LNCAP (cell line): Measurements from ENCODE around the gene DNM2.

ENCODE experiments used
- CTCF ChIP-seq: fragments of 450-650 bp; IDR thresholded peaks from 2 replicates; pipeline ENCODE4 v1.5.1; 2017; ENCODE audit warnings: mild to moderate bottlenecking

The DNM2 gene

DNA sequence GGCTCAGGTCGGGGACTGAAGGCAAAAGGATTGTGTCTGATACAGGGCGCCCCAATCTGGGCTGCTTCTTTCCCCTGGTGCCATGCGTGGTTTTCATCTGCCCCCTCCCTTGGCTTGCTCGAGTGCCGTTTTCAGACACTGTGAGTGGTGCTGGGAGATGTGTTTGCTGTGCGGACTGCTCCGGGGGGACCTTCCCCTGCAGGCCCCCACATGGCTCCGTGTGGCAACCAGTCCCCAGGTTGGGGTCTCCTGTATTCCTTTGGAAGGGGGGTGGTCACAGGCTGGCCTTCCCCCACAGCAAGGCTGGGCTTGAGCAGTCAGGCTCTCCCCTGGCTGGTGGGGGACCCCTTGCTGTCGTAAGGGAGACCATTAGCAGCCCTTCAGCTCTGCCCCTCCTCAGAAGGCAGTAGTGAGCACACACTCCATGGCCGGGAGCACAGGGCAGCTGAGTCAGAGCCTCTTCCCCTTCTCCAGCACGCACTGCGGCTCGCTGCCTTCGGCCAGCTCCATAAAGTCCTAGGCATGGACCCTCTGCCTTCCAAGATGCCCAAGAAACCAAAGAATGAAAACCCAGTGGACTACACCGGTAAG lies 37.2 kb upstream of the DNM2 start:
- TF ChIP-seq CTCF = no peak

GRCh38 chr19:10681658-10682057 lies 36.2 kb upstream of the DNM2 start:
- no peak for TF ChIP-seq CTCF

GRCh38 chr19:10682397-10683063 lies 35.3 kb upstream of the DNM2 start:
- TF ChIP-seq CTCF = no peak

DNA sequence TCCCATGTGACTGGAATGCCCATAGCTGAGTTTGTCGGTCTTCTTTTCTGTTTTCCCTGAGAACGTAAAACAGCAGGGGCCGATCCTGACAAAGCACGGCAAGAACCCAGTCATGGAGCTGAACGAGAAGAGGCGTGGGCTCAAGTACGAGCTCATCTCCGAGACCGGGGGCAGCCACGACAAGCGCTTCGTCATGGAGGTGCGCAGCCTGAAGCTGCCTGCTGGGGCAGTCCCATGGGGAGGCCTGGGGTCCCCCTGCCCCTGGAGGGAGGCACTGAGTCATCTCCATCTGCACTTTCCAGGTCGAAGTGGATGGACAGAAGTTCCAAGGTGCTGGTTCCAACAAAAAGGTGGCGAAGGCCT lies 34.8 kb upstream of the DNM2 start:
- no peak for TF ChIP-seq CTCF

DNA sequence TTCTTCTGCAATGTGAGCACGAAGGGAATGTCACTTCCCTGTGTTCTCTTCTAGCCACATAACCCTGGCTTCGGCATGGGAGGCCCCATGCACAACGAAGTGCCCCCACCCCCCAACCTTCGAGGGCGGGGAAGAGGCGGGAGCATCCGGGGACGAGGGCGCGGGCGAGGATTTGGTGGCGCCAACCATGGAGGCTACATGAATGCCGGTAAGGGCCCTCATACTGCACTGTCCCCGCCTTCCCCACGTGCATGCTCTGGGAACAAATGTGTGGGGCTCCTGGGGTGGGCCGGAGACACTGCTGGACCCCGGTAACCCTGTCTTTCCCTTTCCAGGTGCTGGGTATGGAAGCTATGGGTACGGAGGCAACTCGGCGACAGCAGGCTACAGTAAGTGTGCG lies 34.3 kb upstream of the DNM2 start:
- TF ChIP-seq CTCF = no peak

- no peak for TF ChIP-seq CTCF
These were observed 32.7 kb upstream of the DNM2 start for GRCh38 chr19:10685210-10685609.

DNA sequence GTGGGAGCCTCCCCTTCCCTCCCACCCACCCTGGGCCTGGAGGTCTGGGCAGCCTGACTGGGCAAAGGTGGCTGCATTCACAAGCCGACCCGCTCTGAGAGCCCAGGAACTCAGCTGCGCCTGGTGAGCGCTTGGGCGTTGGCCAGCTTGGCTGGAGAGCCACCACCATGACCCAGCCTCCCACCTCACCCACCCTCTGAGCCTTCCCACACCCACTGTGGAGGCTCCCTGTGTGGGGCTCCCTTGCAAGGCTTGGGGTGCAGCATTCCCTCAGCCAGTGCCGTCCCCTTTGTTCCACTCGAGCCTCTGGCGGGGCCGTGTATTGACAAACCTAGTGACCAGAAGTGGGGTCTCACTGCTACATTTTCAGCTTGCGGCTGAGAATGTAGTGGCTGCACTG lies 31.7 kb upstream of the DNM2 start:
- TF ChIP-seq CTCF = no peak
